IPS-15b (cell line): ENCODE data around the gene GPC3.

Experiments used
- H3K27me3 ChIP-seq: one replicate; pipeline ENCODE4 v1.6.1; 2013; ENCODE audit warnings: low read length; ENCODE audit not compliant: control insufficient read depth, insufficient read depth
- H3K36me3 ChIP-seq: one replicate; pipeline ENCODE4 v1.6.1; 2013; ENCODE audit warnings: low read length; ENCODE audit not compliant: control insufficient read depth, insufficient read depth
- H3K4me1 ChIP-seq: one replicate; pipeline ENCODE4 v1.6.1; 2013; ENCODE audit warnings: mild to moderate bottlenecking, low read length; ENCODE audit not compliant: control insufficient read depth, insufficient read depth
- H3K4me3 ChIP-seq: one replicate; pipeline ENCODE4 v1.5.1; 2013; ENCODE audit warnings: low read depth, low read length
- H3K9ac ChIP-seq: one replicate; pipeline ENCODE4 v1.6.1; 2013; ENCODE audit warnings: low read depth, mild to moderate bottlenecking, low read length
- H3K9me3 ChIP-seq: one replicate; pipeline ENCODE4 v1.6.1; 2013; ENCODE audit warnings: mild to moderate bottlenecking, low read length; ENCODE audit not compliant: control insufficient read depth, insufficient read depth

Gene GPC3

GRCh38 chrX:133544778-133545177 is 440.6 kb downstream of the GPC3 start:
- Histone ChIP-seq H3K4me3 (no peak overlapping the region), H3K9ac (no peak overlapping the region)

GRCh38 chrX:133544115-133544514 is 441.3 kb downstream of the GPC3 start:
- H3K4me1 ChIP-seq = no peaks in the 10 kb centered on the region
- no peak overlapping the region for H3K4me3 ChIP-seq
- no peak overlapping the region for H3K9ac ChIP-seq
- no peaks in the 10 kb centered on the region for H3K27me3 ChIP-seq
- H3K36me3 ChIP-seq = no peaks in the 10 kb centered on the region
- no peaks in the 10 kb centered on the region for H3K9me3 ChIP-seq

More at GRCh38 chrX:133544778-133545177, 440.6 kb downstream of the GPC3 start:
- Histone ChIP-seq H3K9me3 (no peaks in the 10 kb centered on the region), H3K27me3 (no peaks in the 10 kb centered on the region), H3K4me1 (no peaks in the 10 kb centered on the region), H3K36me3 (no peaks in the 10 kb centered on the region)

- H3K9me3 ChIP-seq = no peaks in the 10 kb centered on the region
- no peaks in the 10 kb centered on the region for H3K36me3 ChIP-seq
- no peaks in the 10 kb centered on the region for H3K4me1 ChIP-seq
- no peaks in the 10 kb centered on the region for H3K27me3 ChIP-seq
- no peak overlapping the region for H3K4me3 ChIP-seq
- no peak overlapping the region for H3K9ac ChIP-seq
Measured at GRCh38 chrX:133543654-133544053, 441.7 kb downstream of the GPC3 start.

GRCh38 chrX:133542476-133542875 is 442.9 kb downstream of the GPC3 start:
- Histone ChIP-seq H3K36me3 (no peaks in the 10 kb centered on the region), H3K9ac (no peak overlapping the region), H3K9me3 (no peaks in the 10 kb centered on the region), H3K27me3 (no peaks in the 10 kb centered on the region), H3K4me3 (no peak overlapping the region), H3K4me1 (no peaks in the 10 kb centered on the region)

- Histone ChIP-seq H3K4me3 (no peak overlapping the region), H3K9me3 (no peaks in the 10 kb centered on the region), H3K27me3 (no peaks in the 10 kb centered on the region), H3K9ac (no peak overlapping the region), H3K36me3 (no peaks in the 10 kb centered on the region), H3K4me1 (no peaks in the 10 kb centered on the region)
Measured at GRCh38 chrX:133541021-133541420, 444.4 kb downstream of the GPC3 start.

- H3K4me1 ChIP-seq = no peaks in the 10 kb centered on the region
- no peaks in the 10 kb centered on the region for H3K9me3 ChIP-seq
- no peaks in the 10 kb centered on the region for H3K27me3 ChIP-seq
- no peaks in the 10 kb centered on the region for H3K36me3 ChIP-seq
- H3K4me3 ChIP-seq = no peak overlapping the region
- no peak overlapping the region for H3K9ac ChIP-seq
Measured at GRCh38 chrX:133538148-133538547, 447.2 kb downstream of the GPC3 start.

GRCh38 chrX:133537142-133537541 is 448.3 kb downstream of the GPC3 start:
- Histone ChIP-seq H3K4me1 (no peaks in the 10 kb centered on the region), H3K36me3 (no peaks in the 10 kb centered on the region), H3K9ac (no peak overlapping the region), H3K4me3 (no peak overlapping the region), H3K9me3 (no peaks in the 10 kb centered on the region), H3K27me3 (no peaks in the 10 kb centered on the region)

GRCh38 chrX:133535066-133535465 is 450.3 kb downstream of the GPC3 start:
- H3K4me1 ChIP-seq = no peaks in the 10 kb centered on the region
- H3K9ac ChIP-seq = no peak overlapping the region
- no peaks in the 10 kb centered on the region for H3K27me3 ChIP-seq
- H3K4me3 ChIP-seq = no peak overlapping the region
- H3K36me3 ChIP-seq = no peaks in the 10 kb centered on the region
- H3K9me3 ChIP-seq = no peaks in the 10 kb centered on the region

GRCh38 chrX:133534172-133534571 is 451.2 kb downstream of the GPC3 start:
- H3K9me3 ChIP-seq = no peaks in the 10 kb centered on the region
- no peak overlapping the region for H3K4me3 ChIP-seq
- no peaks in the 10 kb centered on the region for H3K4me1 ChIP-seq
- no peak overlapping the region for H3K9ac ChIP-seq
- H3K27me3 ChIP-seq = no peaks in the 10 kb centered on the region
- no peaks in the 10 kb centered on the region for H3K36me3 ChIP-seq

GRCh38 chrX:133533249-133533648 is 452.1 kb downstream of the GPC3 start:
- Histone ChIP-seq H3K27me3 (no peaks in the 10 kb centered on the region), H3K4me3 (no peak overlapping the region), H3K36me3 (no peaks in the 10 kb centered on the region), H3K4me1 (peaks cover under 1% of the 10 kb centered on the region), H3K9ac (no peak overlapping the region), H3K9me3 (no peaks in the 10 kb centered on the region)

- no peaks in the 10 kb centered on the region for H3K9me3 ChIP-seq
- no peak overlapping the region for H3K9ac ChIP-seq
- no peak overlapping the region for H3K4me3 ChIP-seq
Measured at GRCh38 chrX:133530960-133531359, 454.4 kb downstream of the GPC3 start.

GRCh38 chrX:133529578-133529977 is 455.8 kb downstream of the GPC3 start:
- Histone ChIP-seq H3K36me3 (no peaks in the 10 kb centered on the region), H3K9ac (no peak overlapping the region), H3K27me3 (no peaks in the 10 kb centered on the region), H3K4me3 (no peak overlapping the region), H3K9me3 (no peaks in the 10 kb centered on the region), H3K4me1 (peaks cover 14% of the 10 kb centered on the region)

More at GRCh38 chrX:133530960-133531359, 454.4 kb downstream of the GPC3 start:
- peaks cover 14% of the 10 kb centered on the region for H3K4me1 ChIP-seq
- no peaks in the 10 kb centered on the region for H3K27me3 ChIP-seq
- H3K36me3 ChIP-seq = no peaks in the 10 kb centered on the region

- no peak overlapping the region for H3K9ac ChIP-seq
- no peaks in the 10 kb centered on the region for H3K36me3 ChIP-seq
- no peak overlapping the region for H3K4me3 ChIP-seq
- no peaks in the 10 kb centered on the region for H3K27me3 ChIP-seq
- no peaks in the 10 kb centered on the region for H3K9me3 ChIP-seq
- H3K4me1 ChIP-seq = peaks cover 14% of the 10 kb centered on the region
Measured at GRCh38 chrX:133527825-133528224, 457.6 kb downstream of the GPC3 start.
